ENCODE data around the gene ZAP70. TPM values are rescaled to one million over a fixed set of nuclear protein-coding genes. Genes with fewer than 3 reads are reported as not detected.

The ZAP70 gene
- total and polyA plus RNA-seq, 2 of the 13 experiments (the other 11 are each of a cell fraction or from before 2014, with no cell fraction given) = 0.51 to 4.0 TPM

DNA sequence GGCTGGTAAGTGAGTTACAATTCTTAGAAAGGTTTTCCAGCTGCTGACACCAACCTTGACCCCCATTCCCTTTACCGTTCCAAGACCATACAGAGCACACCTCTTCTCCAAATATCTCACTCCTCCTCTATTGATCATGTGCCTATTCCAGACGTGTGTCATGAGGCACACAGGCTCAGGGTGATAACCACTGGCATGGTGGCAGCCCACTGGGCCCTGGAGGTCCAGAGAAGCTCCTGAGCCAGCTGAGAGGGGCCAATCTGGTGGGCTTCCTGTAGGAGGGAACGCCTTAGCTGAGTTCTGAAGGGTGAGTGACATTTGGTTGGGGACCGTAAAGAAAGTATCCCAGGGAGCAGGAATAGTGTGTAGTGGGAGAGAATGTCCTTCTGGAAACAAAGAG is 28.3 kb downstream of the ZAP70 start (continued):
- TF ChIP-seq NFE2L2 (IDR thresholded peaks at IDR 0.05; ENCODE audit: low read length) = no peak

DNA sequence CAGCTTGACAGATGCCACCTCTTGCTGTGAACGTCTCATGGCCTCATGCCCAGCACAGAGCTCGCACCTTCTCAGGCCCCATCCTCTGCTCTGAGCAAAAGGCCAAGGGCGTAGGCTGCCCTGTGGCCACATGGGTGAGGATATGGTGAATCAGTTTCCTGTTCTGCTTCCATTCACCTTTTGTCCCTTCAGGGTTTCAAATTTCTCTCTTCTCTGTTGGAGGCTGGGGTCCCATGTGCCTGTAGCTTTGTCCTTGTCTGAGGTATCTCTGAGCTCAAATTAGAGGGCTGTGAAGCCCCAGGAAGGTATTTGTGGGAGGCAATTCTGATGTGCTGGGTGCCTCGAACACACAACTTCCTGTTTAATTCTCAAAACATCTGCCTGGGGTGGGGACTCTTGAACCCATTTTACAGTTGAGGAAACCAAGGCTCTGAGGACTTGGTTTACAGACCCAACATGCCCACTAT is 29.0 kb downstream of the ZAP70 start:
- DNase-seq (ENCODE audit: low spot score) = no peak
- Histone ChIP-seq H3K27me3 (ENCODE audit: control insufficient read depth in 1 of 2, insufficient read depth in 2 of 2, low read length in 2 of 2) (peaks cover 2 to 14% of the 10 kb centered on the region in 2 experiments; a peak in 3 of 5 replicates), H3K79me2 (ENCODE audit: insufficient read depth, low read length) (no peaks in the 10 kb centered on the region), H3K4me1 (ENCODE audit: insufficient read depth, low read length) (peaks cover 35% of the 10 kb centered on the region), H3K9ac (ENCODE audit: insufficient read depth, low read depth, low read length) (no peak overlapping the region), H3K36me3 (replicated peaks in 1 of 2; ENCODE audit: control insufficient read depth in 1 of 2, insufficient read depth in 2 of 2, low read length in 2 of 2) (no peaks in the 10 kb centered on the region), H4K20me1 (ENCODE audit: insufficient read depth, low read length) (no peaks in the 10 kb centered on the region), H2AFZ (ENCODE audit: low read length) (no peak overlapping the region), H3K9me3 (ENCODE audit: low read length) (no peaks in the 10 kb centered on the region), H3K4me2 (ENCODE audit: low read depth, low read length) (no peak overlapping the region), H3K27ac (ENCODE audit: extremely low read length, insufficient read depth, low read length) (no peak overlapping the region), H3K4me3 (replicated peaks in 1 of 3; ENCODE audit: insufficient read depth in 1 of 3, low read depth in 2 of 3, low read length in 3 of 3) (no peak overlapping the region)
- no peak for ATAC-seq
- no TSS peak for BruUV-seq (replicated peaks)
- intact Hi-C loops (cut with micrococcal nuclease; ENCODE audit: unreplicated experiment) = no loop called here
- 91% methylated on average over 4 of the region's 4 CpGs for WGBS (ENCODE audit: low lambda C conversion rate)
- in situ Hi-C loops (cut with HindIII; ENCODE audit: extremely low pct_ligation_motif_present, low pct_unique_long_range_greater_than_20kb) = loop anchor here (5.0 kb wide), 1 partner anchor 40 kb away; no protein-coding TSS in a partner anchor
- ChIA-PET POLR2A (no interaction called here), CTCF (ENCODE audit: low intra/inter-chr PET ratio, low total read pairs) (no interaction called here)
- TF ChIP-seq TEAD3 (CRISPR knock-in tag; optimal IDR thresholded peaks at IDR 0.05; ENCODE audit: borderline replicate concordance) (peak; percentile 19), ZNF879 (CRISPR knock-in tag; IDR thresholded peaks at IDR 0.05) (no peak), FOXO1 (CRISPR knock-in tag; IDR thresholded peaks at IDR 0.05) (no peak), SMC3 (IDR thresholded peaks at IDR 0.05; ENCODE audit: low read length) (no peak), THYN1 (CRISPR knock-in tag; IDR thresholded peaks at IDR 0.05; ENCODE audit: borderline replicate concordance, low read depth) (no peak), ZNF562 (CRISPR knock-in tag; IDR thresholded peaks at IDR 0.05; ENCODE audit: borderline replicate concordance) (no peak), RBAK (CRISPR knock-in tag; IDR thresholded peaks at IDR 0.05) (no peak), ZNF629 (CRISPR knock-in tag; conservative IDR thresholded peaks at IDR 0.05) (peak; percentile 65; the same call in 1 of the 2 replicates), ZFP1 (CRISPR knock-in tag; IDR thresholded peaks at IDR 0.05) (no peak), ZNF749 (CRISPR knock-in tag; IDR thresholded peaks at IDR 0.05; ENCODE audit: borderline replicate concordance) (no peak), SIN3A (IDR thresholded peaks at IDR 0.05; ENCODE audit: borderline replicate concordance, low read depth, low read length) (no peak)
- TF ChIP-seq, protein P1, sequence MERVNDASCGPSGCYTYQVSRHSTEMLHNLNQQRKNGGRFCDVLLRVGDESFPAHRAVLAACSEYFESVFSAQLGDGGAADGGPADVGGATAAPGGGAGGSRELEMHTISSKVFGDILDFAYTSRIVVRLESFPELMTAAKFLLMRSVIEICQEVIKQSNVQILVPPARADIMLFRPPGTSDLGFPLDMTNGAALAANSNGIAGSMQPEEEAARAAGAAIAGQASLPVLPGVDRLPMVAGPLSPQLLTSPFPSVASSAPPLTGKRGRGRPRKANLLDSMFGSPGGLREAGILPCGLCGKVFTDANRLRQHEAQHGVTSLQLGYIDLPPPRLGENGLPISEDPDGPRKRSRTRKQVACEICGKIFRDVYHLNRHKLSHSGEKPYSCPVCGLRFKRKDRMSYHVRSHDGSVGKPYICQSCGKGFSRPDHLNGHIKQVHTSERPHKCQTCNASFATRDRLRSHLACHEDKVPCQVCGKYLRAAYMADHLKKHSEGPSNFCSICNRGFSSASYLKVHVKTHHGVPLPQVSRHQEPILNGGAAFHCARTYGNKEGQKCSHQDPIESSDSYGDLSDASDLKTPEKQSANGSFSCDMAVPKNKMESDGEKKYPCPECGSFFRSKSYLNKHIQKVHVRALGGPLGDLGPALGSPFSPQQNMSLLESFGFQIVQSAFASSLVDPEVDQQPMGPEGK (CRISPR knock-in tag; IDR thresholded peaks at IDR 0.05) = no peak
- TF ChIP-seq, protein P2, sequence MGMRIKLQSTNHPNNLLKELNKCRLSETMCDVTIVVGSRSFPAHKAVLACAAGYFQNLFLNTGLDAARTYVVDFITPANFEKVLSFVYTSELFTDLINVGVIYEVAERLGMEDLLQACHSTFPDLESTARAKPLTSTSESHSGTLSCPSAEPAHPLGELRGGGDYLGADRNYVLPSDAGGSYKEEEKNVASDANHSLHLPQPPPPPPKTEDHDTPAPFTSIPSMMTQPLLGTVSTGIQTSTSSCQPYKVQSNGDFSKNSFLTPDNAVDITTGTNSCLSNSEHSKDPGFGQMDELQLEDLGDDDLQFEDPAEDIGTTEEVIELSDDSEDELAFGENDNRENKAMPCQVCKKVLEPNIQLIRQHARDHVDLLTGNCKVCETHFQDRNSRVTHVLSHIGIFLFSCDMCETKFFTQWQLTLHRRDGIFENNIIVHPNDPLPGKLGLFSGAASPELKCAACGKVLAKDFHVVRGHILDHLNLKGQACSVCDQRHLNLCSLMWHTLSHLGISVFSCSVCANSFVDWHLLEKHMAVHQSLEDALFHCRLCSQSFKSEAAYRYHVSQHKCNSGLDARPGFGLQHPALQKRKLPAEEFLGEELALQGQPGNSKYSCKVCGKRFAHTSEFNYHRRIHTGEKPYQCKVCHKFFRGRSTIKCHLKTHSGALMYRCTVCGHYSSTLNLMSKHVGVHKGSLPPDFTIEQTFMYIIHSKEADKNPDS (CRISPR knock-in tag; IDR thresholded peaks at IDR 0.05) = no peak
- TF ChIP-seq, protein P3, sequence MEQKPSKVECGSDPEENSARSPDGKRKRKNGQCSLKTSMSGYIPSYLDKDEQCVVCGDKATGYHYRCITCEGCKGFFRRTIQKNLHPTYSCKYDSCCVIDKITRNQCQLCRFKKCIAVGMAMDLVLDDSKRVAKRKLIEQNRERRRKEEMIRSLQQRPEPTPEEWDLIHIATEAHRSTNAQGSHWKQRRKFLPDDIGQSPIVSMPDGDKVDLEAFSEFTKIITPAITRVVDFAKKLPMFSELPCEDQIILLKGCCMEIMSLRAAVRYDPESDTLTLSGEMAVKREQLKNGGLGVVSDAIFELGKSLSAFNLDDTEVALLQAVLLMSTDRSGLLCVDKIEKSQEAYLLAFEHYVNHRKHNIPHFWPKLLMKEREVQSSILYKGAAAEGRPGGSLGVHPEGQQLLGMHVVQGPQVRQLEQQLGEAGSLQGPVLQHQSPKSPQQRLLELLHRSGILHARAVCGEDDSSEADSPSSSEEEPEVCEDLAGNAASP (CRISPR knock-in tag; IDR thresholded peaks at IDR 0.05; ENCODE audit: borderline replicate concordance) = no peak
- TF ChIP-seq, protein P4, sequence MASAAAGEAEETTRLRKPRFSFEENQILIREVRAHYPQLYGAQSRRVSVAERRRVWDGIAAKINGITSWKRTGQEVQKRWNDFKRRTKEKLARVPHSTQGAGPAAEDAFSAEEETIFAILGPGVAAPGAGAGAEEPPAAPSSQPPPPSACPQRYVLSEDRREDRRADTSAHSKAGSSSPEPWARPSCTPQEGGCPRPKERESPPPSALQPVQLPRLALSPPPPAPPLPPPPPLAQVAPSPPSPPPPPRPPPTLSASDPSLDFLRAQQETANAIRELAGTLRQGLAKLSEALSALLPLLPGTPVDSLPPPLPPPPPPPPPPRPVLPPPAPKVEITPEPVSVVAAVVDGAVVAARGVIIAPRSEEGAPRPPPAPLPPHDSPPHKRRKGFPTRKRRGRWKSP (CRISPR knock-in tag; IDR thresholded peaks at IDR 0.05) = no peak
- FAIRE-seq = no peak
